ENCODE data around the gene LYSMD2.
A peak's percentile ranks its signal among the peaks of the same experiment; 100 is the strongest.

The LYSMD2 gene

GRCh38 chr15:51751697-51752683 lies 14.5 kb upstream of the LYSMD2 start:
- no peak for DNase-seq

GRCh38 chr15:51750792-51751696 lies 13.6 kb upstream of the LYSMD2 start, which contains the start of gene TMOD2:
TMOD2 (plus strand) TSS chr15:51751597; CDS start chr15:51766442, 14,845 bp downstream.
- no peak for DNase-seq

- no peak for DNase-seq
Measured at GRCh38 chr15:51750186-51750585, 12.7 kb upstream of the LYSMD2 start.

- no peak for DNase-seq
Measured at GRCh38 chr15:51749307-51749706, 11.9 kb upstream of the LYSMD2 start.

- DNase-seq: no peak
Measured at GRCh38 chr15:51739061-51739712, 1.7 kb upstream of the LYSMD2 start.

GRCh38 chr15:51738553-51738952 lies 1.1 kb upstream of the LYSMD2 start:
- DNase-seq: no peak

GRCh38 chr15:51736751-51737521 lies 519 bp downstream of the LYSMD2 start:
- DNase-seq: no peak

GRCh38 chr15:51736069-51736468 lies 1.4 kb downstream of the LYSMD2 start:
- no peak for DNase-seq

- no peak for DNase-seq
Measured at GRCh38 chr15:51735228-51736010, 2.0 kb downstream of the LYSMD2 start.

GRCh38 chr15:51732646-51733045 lies 4.8 kb downstream of the LYSMD2 start:
- no peak for DNase-seq

GRCh38 chr15:51731549-51732267 lies 5.7 kb downstream of the LYSMD2 start:
- peak; percentile 67 for DNase-seq

GRCh38 chr15:51727141-51727897 lies 10.1 kb downstream of the LYSMD2 start:
- DNase-seq: no peak

- no peak for DNase-seq
Measured at GRCh38 chr15:51726302-51727073, 11.0 kb downstream of the LYSMD2 start.

- no peak for DNase-seq
Measured at GRCh38 chr15:51724673-51725072, 12.8 kb downstream of the LYSMD2 start.

- DNase-seq: no peak
Measured at GRCh38 chr15:51724199-51724598, 13.3 kb downstream of the LYSMD2 start.

- no peak for DNase-seq
Measured at GRCh38 chr15:51721199-51721960, 16.1 kb downstream of the LYSMD2 start.

- no peak for DNase-seq
Measured at GRCh38 chr15:51720201-51720995, 17.1 kb downstream of the LYSMD2 start.
